HG03378 (cell line): ENCODE measurements around the gene FGF3.

Experiments
- ATAC-seq: cut with Tn5 transposase; IDR thresholded peaks from one replicate; pipeline ENCODE4 v1.9.1; 2021; ENCODE audit warnings: mild to moderate bottlenecking, moderate library complexity; ENCODE audit not compliant: unreplicated experiment

FGF3 gene

DNA sequence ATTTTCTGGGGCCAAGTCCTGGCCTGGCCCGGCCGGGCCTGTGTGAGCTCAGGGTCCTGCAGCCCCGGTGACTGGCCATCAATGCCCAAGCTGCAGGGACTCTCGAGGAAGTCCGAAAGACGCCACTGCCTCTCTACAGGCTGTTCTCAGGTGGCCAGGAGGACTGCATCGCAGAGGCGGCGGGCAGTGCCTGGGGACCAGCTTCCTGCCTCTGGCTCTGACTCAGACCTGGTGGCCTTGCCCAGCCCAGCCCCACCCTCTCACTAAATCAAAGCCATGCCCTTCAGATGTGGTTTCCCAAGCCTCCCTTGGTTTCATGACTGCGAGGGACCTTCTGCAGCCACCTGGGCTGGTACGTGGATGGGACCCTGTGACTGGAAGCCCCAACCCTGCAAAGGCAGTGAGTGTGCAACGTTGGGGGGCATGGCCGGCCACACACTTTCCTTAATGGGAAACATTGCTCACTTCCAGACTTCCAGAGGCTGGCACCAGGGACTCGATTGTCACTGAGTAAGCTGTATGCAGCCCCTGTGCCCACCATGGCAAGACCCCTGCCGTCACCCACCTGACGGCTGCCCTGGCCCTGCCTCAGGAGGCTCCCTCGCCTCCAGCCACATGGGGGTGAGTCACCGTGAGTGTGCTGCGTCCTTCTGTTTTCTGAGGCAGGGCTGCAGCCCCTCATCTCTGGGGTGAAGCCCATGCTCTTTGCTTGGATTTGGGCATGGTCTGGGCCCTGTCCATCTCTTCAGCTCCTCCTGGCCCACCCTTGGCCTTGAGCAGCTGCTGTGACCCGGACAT, 6.0 kb upstream of the FGF3 start:
- no peak for ATAC-seq

DNA sequence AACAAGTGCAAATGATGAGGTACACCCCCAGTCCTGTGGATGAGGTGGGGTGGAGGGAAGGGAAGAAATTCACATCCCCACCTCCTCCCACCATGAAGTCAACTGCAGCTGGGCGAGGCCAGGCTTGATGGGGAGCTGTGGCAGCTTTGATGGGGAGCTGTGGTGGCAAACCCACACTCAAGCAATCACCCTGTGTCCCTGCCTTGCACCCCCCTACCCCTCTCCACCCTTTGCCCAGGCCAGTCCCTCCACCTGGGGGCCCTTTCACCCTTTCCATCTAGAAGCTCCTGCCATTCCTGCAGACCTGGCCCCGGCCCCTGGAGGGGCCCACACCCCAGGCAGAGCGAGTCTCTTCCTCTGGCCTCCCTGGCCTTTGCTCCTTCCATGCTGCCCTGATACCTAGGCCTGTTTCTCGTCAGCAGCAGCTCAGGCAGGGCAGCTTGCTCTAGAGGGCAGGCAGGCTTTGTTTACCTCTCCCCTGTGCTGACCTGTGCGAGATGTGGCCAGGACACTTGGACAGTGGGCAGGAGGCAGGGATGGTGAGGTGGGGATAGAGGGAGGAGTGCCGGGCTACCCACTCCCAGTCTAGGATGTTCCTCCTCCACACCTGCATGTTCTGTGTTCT, 4.5 kb upstream of the FGF3 start:
- no peak for ATAC-seq

DNA sequence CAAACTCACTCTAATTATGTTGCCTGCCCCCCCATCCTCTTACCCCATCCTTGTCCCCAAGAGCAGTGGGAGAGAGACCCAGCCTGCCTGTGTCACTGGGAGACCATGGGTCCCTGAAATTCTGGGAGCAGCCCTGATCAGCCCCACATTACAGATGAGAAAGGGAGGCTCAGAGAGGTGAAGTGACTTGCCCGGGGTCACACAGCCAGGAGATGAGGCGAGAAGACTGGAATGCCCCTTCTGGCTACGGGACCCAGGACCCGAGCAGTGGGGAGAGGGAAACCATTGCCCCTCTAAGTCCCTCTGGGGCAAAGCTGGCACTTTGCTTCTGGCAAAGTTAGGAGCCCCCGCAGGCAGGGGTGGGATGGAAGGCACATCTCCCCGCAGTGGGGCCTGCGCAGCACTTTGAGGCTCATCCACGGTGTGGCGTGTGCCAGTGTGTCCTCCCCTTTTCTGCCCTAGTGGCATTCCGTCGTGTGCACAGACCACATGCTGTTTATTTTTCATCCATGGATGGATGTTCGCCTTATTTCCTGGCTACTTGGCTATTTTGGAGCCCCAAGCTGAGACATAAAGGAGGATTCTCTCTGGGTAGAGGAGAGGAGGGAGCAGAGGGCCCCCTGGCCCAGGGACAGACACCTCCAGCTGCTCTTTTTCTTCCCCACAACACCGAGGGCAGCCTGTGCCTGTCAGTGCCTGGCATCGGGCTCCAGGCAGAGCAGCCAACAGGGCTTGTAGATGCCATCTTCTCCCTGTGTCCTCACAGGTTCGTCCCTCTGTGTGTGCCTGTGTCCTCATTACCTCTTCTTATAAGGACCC, 3.7 kb upstream of the FGF3 start:
- no peak for ATAC-seq

- ATAC-seq: no peak
These were observed 2.4 kb upstream of the FGF3 start for GRCh38 chr11:69821511-69822040.

GRCh38 chr11:69820441-69820840, 1.2 kb upstream of the FGF3 start:
- ATAC-seq: no peak

- no peak for ATAC-seq
These were observed 390 bp upstream of the FGF3 start for GRCh38 chr11:69819541-69820070.

DNA sequence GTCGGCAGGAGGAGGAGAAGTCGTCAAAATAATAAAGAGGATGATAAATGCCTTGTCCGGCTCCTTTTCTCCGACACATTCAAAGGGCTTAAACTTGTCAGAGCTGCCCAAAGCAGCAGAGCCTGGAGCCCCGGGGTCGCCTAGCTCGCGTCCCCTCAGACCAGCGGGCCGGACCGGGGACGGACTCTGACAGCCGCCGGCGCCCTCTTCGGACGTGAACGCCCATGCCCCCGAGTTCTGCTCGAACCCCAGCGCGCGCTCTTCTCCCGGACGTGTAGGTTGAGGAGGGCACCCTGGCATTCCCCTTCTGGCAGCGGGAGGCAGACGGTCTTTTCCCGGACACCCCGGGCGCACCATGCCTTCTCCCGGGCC, 999 bp downstream of the FGF3 start:
- ATAC-seq: no peak

GRCh38 chr11:69817265-69818230, 1.7 kb downstream of the FGF3 start:
- no peak for ATAC-seq

GRCh38 chr11:69816671-69817070, 2.5 kb downstream of the FGF3 start:
- ATAC-seq: no peak

- ATAC-seq: no peak
These were observed 3.2 kb downstream of the FGF3 start for GRCh38 chr11:69815973-69816372.

- no peak for ATAC-seq
These were observed 4.3 kb downstream of the FGF3 start for GRCh38 chr11:69814902-69815301.

DNA sequence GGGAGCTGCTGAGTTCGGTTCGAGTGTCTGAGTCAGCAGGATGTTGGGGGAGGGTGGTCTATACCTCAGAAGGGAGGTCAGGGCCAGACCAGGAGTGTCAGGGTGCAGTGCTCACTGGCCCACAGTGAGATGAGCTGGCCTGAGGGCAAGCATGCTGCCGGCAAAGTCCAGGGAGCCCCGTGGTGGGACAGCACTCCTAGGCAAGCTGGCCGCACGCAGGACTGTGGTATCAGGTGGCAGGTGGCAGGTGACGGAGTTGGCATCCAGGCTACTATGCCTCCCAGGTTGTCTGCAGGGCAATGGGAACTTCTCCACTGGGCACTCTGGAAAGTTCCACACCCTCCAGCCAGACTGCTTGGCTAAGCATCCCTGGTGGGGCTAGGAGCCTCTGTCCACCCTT, 4.8 kb downstream of the FGF3 start:
- ATAC-seq: no peak

- no peak for ATAC-seq
These were observed 5.4 kb downstream of the FGF3 start for GRCh38 chr11:69813839-69814238.

- no peak for ATAC-seq
These were observed 6.3 kb downstream of the FGF3 start for GRCh38 chr11:69812946-69813345.

GRCh38 chr11:69812256-69812655, 7.0 kb downstream of the FGF3 start:
- ATAC-seq: no peak

- no peak for ATAC-seq
These were observed 7.8 kb downstream of the FGF3 start for GRCh38 chr11:69811431-69811830.

DNA sequence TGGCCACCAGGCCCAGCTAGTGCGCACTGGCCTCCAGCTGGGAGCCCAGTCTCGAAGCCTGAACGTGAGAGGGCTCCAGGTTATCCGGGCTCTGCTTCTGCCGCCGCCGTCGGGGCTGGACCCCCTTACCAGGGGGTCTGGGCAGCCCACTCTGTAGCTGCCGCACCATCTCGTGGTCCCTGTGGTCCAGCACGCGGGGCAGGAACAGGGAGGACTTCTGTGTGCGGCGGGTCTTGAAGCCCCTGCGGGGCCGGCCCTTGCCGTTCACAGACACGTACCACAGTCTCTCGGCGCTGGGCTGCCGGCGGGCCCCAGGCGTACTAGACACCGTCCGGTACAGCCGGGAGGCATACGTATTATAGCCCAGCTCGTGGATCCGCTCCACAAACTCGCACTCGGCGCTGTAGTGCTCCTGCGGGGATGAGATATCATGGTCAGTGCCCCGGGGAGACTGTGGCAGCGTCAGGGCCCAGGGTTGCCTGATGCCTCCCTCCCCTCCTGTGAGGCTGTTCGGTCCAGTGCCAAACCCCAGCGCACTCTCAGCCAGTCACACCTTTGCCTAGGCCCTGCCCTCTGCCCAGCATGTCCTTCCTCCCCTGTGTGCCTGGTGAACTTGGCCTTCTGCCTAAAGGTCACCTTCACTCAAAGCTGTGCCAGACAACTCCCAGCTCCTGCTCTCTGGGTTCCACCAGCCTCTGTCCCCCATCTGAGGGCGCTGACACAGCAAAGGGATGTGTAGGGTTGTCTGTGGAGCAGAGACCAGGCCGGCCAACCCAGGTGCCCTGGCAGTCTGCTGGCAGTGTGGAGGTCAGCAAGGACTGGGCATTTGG, 8.7 kb downstream of the FGF3 start:
- ATAC-seq: no peak

GRCh38 chr11:69808667-69809086, 10.5 kb downstream of the FGF3 start:
- ATAC-seq: no peak

DNA sequence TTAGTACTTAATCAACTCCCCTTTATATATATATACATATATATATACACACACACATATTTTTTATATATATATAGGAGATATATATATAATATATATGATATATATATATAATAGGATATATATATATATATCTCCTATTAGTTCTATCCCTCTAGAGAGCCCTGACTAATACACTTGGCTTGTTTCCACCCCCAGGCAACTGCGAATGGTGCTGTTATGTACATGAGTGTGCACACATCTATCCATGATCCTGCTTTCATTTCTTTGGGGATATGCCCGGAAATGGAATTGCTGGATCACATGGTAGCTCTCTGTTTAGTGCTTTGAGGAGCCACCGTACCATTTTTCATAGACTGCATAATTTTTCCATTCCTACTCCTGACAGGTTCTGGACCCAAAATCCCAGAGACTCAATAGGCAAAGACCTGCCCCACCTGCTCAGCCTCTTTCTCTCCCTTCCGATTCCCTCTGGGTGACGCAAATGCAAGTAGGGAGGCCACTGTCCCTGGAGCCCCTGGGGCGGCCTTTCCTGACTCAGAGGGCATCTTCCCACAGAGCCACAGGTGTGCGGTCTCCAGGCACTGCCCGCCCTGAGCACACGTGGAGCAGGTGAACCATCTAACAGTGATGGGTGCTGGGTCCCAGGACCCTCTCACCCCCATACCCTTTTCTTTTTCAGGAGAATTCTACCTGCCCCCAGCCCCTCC, 12.0 kb downstream of the FGF3 start:
- ATAC-seq: no peak
